Endothelial cell of umbilical vein (primary cell): ENCODE measurements around the gene LPP. TPM values are rescaled to one million over a fixed set of nuclear protein-coding genes. Genes with fewer than 3 reads are reported as not detected.

ENCODE experiments used
- BruUV-seq: library from RNA; stranded (reverse); fragments of 400-500 nt; replicated peaks from 2 replicates; lab custom pipeline; 2021; lab: Mats Ljungman, UMichigan
- CTCF ChIA-PET: fragments of 300-600, 350-600 bp; sonication (Branson Sonifier 250); formaldehyde crosslinking; loops from one replicate; lab custom pipeline; 2021; ENCODE audit warnings: antibody characterized with exemption, inconsistent platforms; lab: Charles Lee
- POLR2A ChIA-PET: fragments of 300-600, 350-600 bp; sonication (Branson Sonifier 250); formaldehyde crosslinking; loops from one replicate; lab custom pipeline; 2021; ENCODE audit warnings: antibody characterized with exemption, inconsistent platforms; lab: Charles Lee
- DNase-seq: peaks from one replicate; pipeline ENCODE4 v3.0.0-alpha.2; 2011; ENCODE audit warnings: low read depth, low spot score
- FAIRE-seq: peaks from 2 replicates; lab custom pipeline; 2011; peaks lifted over from hg19 to GRCh38; lab: Jason Lieb, UNC
- H2AFZ ChIP-seq: 2 replicates; pipeline ENCODE4 v1.6.0; 2012; ENCODE audit warnings: low read depth, low read length, control low read depth, inconsistent platforms
- H3K27ac ChIP-seq: 2 replicates; pipeline ENCODE4 v1.5.1; 2011; ENCODE audit warnings: low read depth, mild to moderate bottlenecking, control low read depth, low read length, moderate library complexity; ENCODE audit not compliant: insufficient read depth
- H3K27me3 ChIP-seq, 2 experiments: 2 replicates each; pipeline versions ENCODE4 v1.6.0 to v1.6.1; 2011; ENCODE audit warnings: low read length in 2 of 2, mixed read lengths in 1 of 2; ENCODE audit not compliant: control insufficient read depth in 2 of 2, insufficient read depth in 2 of 2
- H3K36me3 ChIP-seq, 2 experiments: 2 replicates in 1 of 2; 3 replicates in 1 of 2; pipeline ENCODE4 v1.5.1; 2011; ENCODE audit warnings: low read length in 2 of 2, mild to moderate bottlenecking in 1 of 2, moderate library complexity in 1 of 2; ENCODE audit not compliant: control insufficient read depth in 2 of 2, insufficient read depth in 2 of 2; ENCODE audit errors: extremely low read depth in 1 of 2
- H3K4me1 ChIP-seq: 3 replicates; pipeline ENCODE4 v1.5.1; 2011; ENCODE audit warnings: mild to moderate bottlenecking, low read length; ENCODE audit not compliant: control insufficient read depth, insufficient read depth; ENCODE audit errors: extremely low read depth
- H3K4me2 ChIP-seq: 2 replicates; pipeline ENCODE4 v1.6.1; 2011; ENCODE audit warnings: low read length, control low read depth, mixed read lengths; ENCODE audit not compliant: insufficient read depth
- H3K4me3 ChIP-seq, 3 experiments: fragments of 200-600 bp in 1 of 3; sonication (generic), shearing (Covaris generic) in 1 of 3; replicated peaks in 1 of 3; 2 replicates each; pipeline ENCODE4 v1.5.1; 2011 to 2016; ENCODE audit warnings: control low read depth in 3 of 3, low read length in 3 of 3, mild to moderate bottlenecking in 2 of 3, inconsistent platforms in 1 of 3, low read depth in 1 of 3, moderate library complexity in 1 of 3; ENCODE audit not compliant: insufficient read depth in 1 of 3
- H3K79me2 ChIP-seq: 2 replicates; pipeline ENCODE4 v1.6.0; 2012; ENCODE audit warnings: low read length, inconsistent platforms; ENCODE audit not compliant: control insufficient read depth, insufficient read depth
- H3K9ac ChIP-seq: replicated peaks from 2 replicates; pipeline ENCODE3; 2011; ENCODE audit warnings: low read length, control low read depth; ENCODE audit not compliant: insufficient read depth; ENCODE audit errors: extremely low read depth
- H3K9me1 ChIP-seq: replicated peaks from 3 replicates; pipeline ENCODE4 v1.6.0; 2011; ENCODE audit warnings: mild to moderate bottlenecking, low read length; ENCODE audit not compliant: control insufficient read depth, insufficient read depth; ENCODE audit errors: extremely low read depth
- H3K9me3 ChIP-seq: replicated peaks from 2 replicates; pipeline ENCODE4 v1.5.1; 2012; ENCODE audit warnings: low read length, inconsistent platforms; ENCODE audit not compliant: control insufficient read depth, insufficient read depth
- H4K20me1 ChIP-seq: replicated peaks from 2 replicates; pipeline ENCODE3; 2011; ENCODE audit warnings: mild to moderate bottlenecking, low read length; ENCODE audit not compliant: control insufficient read depth, insufficient read depth; ENCODE audit errors: extremely low read depth
- FOS ChIP-seq: IDR thresholded peaks from 2 replicates; pipeline ENCODE4 v1.6.1; 2011; ENCODE audit warnings: mild to moderate bottlenecking, low read length, moderate library complexity, borderline replicate concordance; ENCODE audit not compliant: insufficient read depth
- GATA2 ChIP-seq: IDR thresholded peaks from 2 replicates; pipeline ENCODE4 v1.7.0; 2011; ENCODE audit warnings: low read depth, mild to moderate bottlenecking, moderate library complexity, mixed read lengths, low read length; ENCODE audit not compliant: insufficient read length, insufficient read depth
- JUN ChIP-seq: IDR thresholded peaks from 2 replicates; pipeline ENCODE4 v1.6.1; 2011; ENCODE audit warnings: borderline replicate concordance, low read depth; ENCODE audit not compliant: insufficient read length, insufficient read depth
- MYC ChIP-seq: IDR thresholded peaks from one replicate; pipeline ENCODE4 v1.6.1; 2011; ENCODE audit warnings: mild to moderate bottlenecking, low read depth, low read length
- POLR2A ChIP-seq: IDR thresholded peaks from 2 replicates; pipeline ENCODE4 v1.6.1; 2012; ENCODE audit warnings: low read depth, mild to moderate bottlenecking, control low read depth, low read length
- POLR2AphosphoS5 ChIP-seq: IDR thresholded peaks from 2 replicates; pipeline ENCODE4 v1.6.1; 2012; ENCODE audit warnings: low read depth, mild to moderate bottlenecking, control low read depth, low read length, moderate library complexity; ENCODE audit not compliant: insufficient read depth
- dilution Hi-C: fragments of 300-500 bp; cut with MboI; formaldehyde crosslinking; loops from one replicate; pipeline ENCODE4 v1.15.0; 2019; ENCODE audit warnings: low sequenced_read_pairs; ENCODE audit not compliant: extremely low pct_ligation_motif_present
- intact Hi-C: fragments of 100-400 bp; cut with micrococcal nuclease; formaldehyde crosslinking; loops from one replicate; pipeline ENCODE4 v1.10.0; 2022
- polyA plus RNA-seq, 4 experiments: library from polyadenylated mRNA; depleted of rRNA in 3 of 4; stranded (reverse) in 3 of 4; unstranded in 1 of 4; fragments of >200 nt; gene quantifications; 2 replicates each; pipeline versions ENCODE4 v1.2.1 to v1.2.3, GENCODE V29; 2011 to 2012; ENCODE audit warnings: missing spikeins in 1 of 4
- total RNA-seq: library from RNA; stranded (reverse); gene quantifications from 2 replicates; pipeline ENCODE4 v1.2.3, GENCODE V29; 2021
- TF ChIP-seq, protein P1 (sequence below), 2 donors: IDR thresholded peaks; 1 replicate in 1 of 2; 2 replicates in 1 of 2; pipeline ENCODE4 v1.5.1; 2011; ENCODE audit warnings: low read length in 2 of 2, mild to moderate bottlenecking in 2 of 2, moderate library complexity in 2 of 2, control low read depth in 1 of 2, inconsistent platforms in 1 of 2, low read depth in 1 of 2; ENCODE audit not compliant: insufficient read depth in 1 of 2; ENCODE audit errors: extremely low read depth in 1 of 2

LPP gene
- total and polyA plus RNA-seq, 2 donors (not counting 3 experiments of a cell fraction or from before 2014, with no cell fraction given): 16.9 to 153 TPM

DNA sequence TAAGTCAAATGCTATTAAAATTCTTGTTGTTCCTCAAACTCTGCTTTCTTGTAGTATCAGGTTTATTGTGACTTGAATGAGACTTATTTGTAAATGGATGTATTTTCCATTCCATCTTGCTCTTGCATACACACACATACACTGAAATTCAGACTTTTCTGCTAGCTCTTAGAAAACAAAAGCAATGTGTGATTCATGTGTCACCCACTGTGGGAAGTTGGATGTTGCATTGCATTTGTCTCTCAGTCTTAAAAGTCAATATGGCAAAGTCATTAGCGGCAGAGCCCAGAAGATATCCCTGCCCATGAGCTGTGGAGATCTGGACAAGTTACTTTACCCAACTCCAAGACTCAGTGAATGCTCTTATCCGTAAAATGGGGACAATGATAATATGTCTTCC is 660.6 kb downstream of the LPP start:
- no peaks in the 10 kb centered on the region for H4K20me1 ChIP-seq
- no peak overlapping the region for H3K4me3 ChIP-seq
- dilution Hi-C loops: no loop called here
- no peak overlapping the region for H3K9ac ChIP-seq
- no peaks in the 10 kb centered on the region for H3K36me3 ChIP-seq
- POLR2A ChIA-PET: no interaction called here
- H3K27me3 ChIP-seq: no peaks in the 10 kb centered on the region
- no peak overlapping the region for H2AFZ ChIP-seq
- CTCF ChIA-PET: no interaction called here
- TF ChIP-seq JUN (no peak), MYC (no peak), GATA2 (no peak), FOS (no peak), POLR2AphosphoS5 (no peak), POLR2A (no peak)
- TF ChIP-seq, protein P1, sequence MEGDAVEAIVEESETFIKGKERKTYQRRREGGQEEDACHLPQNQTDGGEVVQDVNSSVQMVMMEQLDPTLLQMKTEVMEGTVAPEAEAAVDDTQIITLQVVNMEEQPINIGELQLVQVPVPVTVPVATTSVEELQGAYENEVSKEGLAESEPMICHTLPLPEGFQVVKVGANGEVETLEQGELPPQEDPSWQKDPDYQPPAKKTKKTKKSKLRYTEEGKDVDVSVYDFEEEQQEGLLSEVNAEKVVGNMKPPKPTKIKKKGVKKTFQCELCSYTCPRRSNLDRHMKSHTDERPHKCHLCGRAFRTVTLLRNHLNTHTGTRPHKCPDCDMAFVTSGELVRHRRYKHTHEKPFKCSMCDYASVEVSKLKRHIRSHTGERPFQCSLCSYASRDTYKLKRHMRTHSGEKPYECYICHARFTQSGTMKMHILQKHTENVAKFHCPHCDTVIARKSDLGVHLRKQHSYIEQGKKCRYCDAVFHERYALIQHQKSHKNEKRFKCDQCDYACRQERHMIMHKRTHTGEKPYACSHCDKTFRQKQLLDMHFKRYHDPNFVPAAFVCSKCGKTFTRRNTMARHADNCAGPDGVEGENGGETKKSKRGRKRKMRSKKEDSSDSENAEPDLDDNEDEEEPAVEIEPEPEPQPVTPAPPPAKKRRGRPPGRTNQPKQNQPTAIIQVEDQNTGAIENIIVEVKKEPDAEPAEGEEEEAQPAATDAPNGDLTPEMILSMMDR (IDR thresholded peaks at IDR 0.05; ENCODE audit: extremely low read depth in 1 of 2, insufficient read depth in 1 of 2, low read depth in 1 of 2, low read length in 2 of 2): no peak
- H3K9me1 ChIP-seq: no peaks in the 10 kb centered on the region
- H3K79me2 ChIP-seq: no peaks in the 10 kb centered on the region
- no peak for DNase-seq
- intact Hi-C loops: no loop called here
- no peaks in the 10 kb centered on the region for H3K9me3 ChIP-seq
- H3K4me2 ChIP-seq: no peak overlapping the region
- H3K27ac ChIP-seq: no peak overlapping the region
- no peak for FAIRE-seq
- BruUV-seq: no TSS peak
- H3K4me1 ChIP-seq: no peaks in the 10 kb centered on the region
